ENCODE data around the gene LIN37.

The LIN37 gene

DNA sequence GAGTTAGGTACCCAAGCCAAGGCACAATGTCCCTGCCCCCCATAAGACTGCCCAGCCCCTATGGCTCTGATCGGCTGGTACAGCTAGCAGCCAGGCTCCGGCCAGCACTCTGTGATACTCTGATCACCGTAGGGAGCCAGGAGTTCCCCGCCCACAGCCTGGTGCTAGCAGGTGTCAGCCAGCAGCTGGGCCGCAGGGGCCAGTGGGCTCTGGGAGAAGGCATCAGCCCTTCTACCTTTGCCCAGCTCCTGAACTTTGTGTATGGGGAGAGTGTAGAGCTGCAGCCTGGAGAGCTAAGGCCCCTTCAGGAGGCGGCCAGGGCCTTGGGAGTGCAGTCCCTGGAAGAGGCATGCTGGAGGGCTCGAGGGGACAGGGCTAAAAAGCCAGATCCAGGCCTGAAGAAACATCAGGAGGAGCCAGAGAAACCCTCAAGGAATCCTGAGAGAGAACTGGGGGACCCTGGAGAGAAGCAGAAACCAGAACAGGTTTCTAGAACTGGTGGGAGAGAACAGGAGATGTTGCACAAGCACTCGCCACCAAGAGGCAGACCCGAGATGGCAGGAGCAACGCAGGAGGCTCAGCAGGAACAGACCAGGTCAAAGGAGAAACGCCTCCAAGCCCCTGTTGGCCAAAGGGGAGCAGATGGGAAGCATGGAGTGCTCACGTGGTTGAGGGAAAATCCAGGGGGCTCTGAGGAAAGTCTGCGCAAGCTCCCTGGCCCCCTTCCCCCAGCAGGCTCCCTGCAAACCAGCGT, 33.6 kb upstream of the LIN37 start:
- no peak overlapping the region for H3K4me3 ChIP-seq
- H3K36me3 ChIP-seq: peaks cover 0 to 5% (median 0%) of the 10 kb centered on the region in 3 donors
- H3K9me3 ChIP-seq: no peaks in the 10 kb centered on the region
- TF ChIP-seq, protein P1, sequence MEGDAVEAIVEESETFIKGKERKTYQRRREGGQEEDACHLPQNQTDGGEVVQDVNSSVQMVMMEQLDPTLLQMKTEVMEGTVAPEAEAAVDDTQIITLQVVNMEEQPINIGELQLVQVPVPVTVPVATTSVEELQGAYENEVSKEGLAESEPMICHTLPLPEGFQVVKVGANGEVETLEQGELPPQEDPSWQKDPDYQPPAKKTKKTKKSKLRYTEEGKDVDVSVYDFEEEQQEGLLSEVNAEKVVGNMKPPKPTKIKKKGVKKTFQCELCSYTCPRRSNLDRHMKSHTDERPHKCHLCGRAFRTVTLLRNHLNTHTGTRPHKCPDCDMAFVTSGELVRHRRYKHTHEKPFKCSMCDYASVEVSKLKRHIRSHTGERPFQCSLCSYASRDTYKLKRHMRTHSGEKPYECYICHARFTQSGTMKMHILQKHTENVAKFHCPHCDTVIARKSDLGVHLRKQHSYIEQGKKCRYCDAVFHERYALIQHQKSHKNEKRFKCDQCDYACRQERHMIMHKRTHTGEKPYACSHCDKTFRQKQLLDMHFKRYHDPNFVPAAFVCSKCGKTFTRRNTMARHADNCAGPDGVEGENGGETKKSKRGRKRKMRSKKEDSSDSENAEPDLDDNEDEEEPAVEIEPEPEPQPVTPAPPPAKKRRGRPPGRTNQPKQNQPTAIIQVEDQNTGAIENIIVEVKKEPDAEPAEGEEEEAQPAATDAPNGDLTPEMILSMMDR (IDR thresholded peaks at IDR 0.05): no peak
- H3K27ac ChIP-seq: no peak overlapping the region
- no peak for DNase-seq
- intact Hi-C loops (cut with DNase I; ENCODE audit: low total_unique reads): loop anchor here (5.0 to 10.0 kb wide), 3 partner anchors 43 to 590 kb away; partner anchors contain the start of genes HSPB6, PROSER3 and TMEM147
- no peaks in the 10 kb centered on the region for H3K27me3 ChIP-seq
- H3K4me1 ChIP-seq: peaks cover 0 to 29% (median 22%) of the 10 kb centered on the region in 4 donors

DNA sequence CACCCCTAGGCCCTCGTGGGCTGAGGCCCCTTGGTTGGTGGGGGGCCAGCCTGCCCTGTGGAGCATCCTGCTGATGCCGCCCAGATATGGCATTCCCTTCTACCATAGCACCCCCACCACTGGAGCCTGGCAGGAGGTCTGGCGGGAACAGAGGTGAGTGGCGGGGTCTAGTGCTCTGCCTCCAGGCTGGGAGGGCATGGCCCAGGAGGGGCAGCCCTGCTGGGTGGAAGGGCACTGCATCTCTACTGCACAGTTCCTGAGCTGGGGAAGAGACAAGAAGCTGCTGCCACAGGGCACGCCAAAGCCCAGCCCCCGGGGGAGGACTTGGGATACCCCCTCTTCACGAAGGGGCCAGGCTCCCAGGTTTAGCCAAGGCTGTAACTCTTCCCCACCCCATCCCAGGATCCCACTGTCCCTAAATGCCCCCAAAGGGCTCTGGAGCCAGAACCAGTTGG, 33.0 kb upstream of the LIN37 start:
- DNase-seq: no peak
- Histone ChIP-seq H3K4me1 (peaks cover 0 to 32% (median 24%) of the 10 kb centered on the region in 4 donors), H3K27me3 (no peaks in the 10 kb centered on the region), H3K9me3 (no peaks in the 10 kb centered on the region), H3K36me3 (peaks cover 0 to 11% (median 1%) of the 10 kb centered on the region in 3 donors), H3K4me3 (peak overlapping the region in 1 of 2 donors; percentile 64), H3K27ac (peak overlapping the region; percentile 86)
- TF ChIP-seq, protein P1 (IDR thresholded peaks at IDR 0.05): no peak
- intact Hi-C loops (cut with DNase I; ENCODE audit: low total_unique reads): loop anchor here (5.0 to 10.0 kb wide), 3 partner anchors 42 to 591 kb away; partner anchors contain the start of genes HSPB6, PROSER3 and TMEM147

DNA sequence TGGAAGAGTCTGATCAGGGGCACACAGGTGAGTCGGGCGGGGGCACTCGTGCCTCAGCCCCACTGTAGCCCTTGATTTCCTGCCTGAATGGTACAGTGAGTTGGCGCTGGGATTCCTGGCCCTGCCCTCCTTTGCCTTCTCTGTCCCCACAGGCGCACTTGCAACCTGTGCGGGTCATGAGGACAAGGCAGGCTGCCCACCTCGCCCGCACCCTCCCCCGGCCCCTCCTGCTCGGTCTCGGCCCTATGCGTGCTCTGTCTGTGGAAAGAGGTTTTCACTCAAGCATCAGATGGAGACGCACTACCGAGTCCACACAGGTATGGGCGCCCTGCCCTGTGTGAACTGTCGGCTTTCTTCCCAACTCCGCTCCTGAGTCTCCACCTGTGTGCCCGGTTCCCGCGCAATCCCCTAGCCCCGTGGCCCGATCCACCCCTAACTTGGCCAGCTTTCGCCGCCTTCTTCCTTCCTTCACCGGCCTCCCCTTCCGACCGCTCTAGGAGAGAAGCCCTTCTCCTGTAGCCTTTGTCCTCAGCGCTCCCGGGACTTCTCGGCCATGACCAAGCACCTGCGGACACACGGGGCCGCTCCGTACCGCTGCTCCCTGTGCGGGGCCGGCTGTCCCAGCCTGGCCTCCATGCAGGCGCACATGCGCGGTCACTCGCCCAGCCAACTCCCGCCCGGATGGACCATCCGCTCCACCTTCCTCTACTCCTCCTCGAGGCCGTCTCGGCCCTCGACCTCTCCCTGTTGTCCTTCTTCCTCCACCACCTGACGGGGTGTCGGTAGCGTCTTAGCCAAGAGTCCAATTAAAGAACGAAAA, 32.2 kb upstream of the LIN37 start:
- H3K36me3 ChIP-seq: peaks cover under 1 to 19% (median 9%) of the 10 kb centered on the region in 3 donors
- peak overlapping the region; percentile 64 to 95 for H3K4me3 ChIP-seq
- no peaks in the 10 kb centered on the region for H3K27me3 ChIP-seq
- H3K9me3 ChIP-seq: no peaks in the 10 kb centered on the region
- peaks cover 0 to 32% (median 24%) of the 10 kb centered on the region in 4 donors for H3K4me1 ChIP-seq
- DNase-seq: peak; percentile 42 to 82
- peak overlapping the region; percentile 86 for H3K27ac ChIP-seq
- TF ChIP-seq, protein P1 (IDR thresholded peaks at IDR 0.05): no peak
- intact Hi-C loops (cut with DNase I; ENCODE audit: low total_unique reads): loop anchor here (2.0 to 10.0 kb wide), 4 partner anchors 23 to 591 kb away; partner anchors contain the start of genes HSPB6, PROSER3 and TMEM147

DNA sequence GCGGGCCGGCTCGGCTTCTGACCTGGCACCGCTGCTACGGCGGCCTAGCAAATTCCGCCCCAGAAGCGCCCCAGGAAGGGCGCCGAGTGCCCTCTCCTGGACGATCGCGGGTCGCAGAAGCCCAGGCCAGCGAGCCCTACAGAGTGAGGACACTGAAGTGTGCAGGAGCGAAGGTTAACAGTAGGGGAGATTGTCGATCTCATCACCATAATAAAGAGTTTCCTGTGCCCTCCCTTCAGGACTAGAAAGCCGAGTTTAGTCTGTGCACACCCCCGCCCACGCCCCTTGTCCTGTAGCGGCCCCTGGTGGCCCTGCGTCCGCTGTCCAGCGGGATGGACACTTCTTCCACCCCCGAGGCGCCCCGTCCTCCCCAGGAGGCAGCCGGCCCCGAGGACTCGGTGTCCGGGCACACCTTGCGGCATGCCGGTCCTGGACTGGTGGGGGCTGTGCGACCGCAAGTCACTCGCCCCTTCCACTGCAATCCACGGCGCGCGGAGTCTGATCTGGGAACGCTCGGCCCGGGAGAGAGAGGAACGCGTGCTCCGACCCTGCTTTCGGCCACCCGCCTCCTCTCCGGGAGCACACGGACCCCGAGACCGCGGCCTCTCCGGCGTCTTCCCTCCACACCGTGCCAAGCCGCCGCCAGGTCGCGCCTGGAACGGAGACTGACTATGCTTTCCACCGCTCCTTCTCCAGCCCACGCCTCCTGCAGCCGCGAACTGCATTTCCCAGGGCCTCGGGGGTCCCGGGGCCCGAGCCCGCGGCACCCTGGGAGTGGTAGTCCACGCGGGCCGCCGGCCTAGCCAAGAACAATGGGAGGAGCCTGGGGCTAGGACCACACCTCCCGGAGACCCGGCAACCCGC, 31.3 kb upstream of the LIN37 start:
- Histone ChIP-seq H3K9me3 (no peaks in the 10 kb centered on the region), H3K27ac (peak overlapping the region; percentile 86), H3K4me3 (peak overlapping the region; percentile 64 to 95), H3K36me3 (peaks cover 9 to 27% (median 18%) of the 10 kb centered on the region in 3 donors), H3K4me1 (peaks cover 0 to 36% (median 26%) of the 10 kb centered on the region in 4 donors), H3K27me3 (no peaks in the 10 kb centered on the region)
- intact Hi-C loops (cut with DNase I; ENCODE audit: low total_unique reads): loop anchor here (2.0 to 10.0 kb wide), 4 partner anchors 24 to 592 kb away; partner anchors contain the start of genes HSPB6, PROSER3 and TMEM147
- DNase-seq: peak; percentile 96 to 98
- TF ChIP-seq, protein P1 (IDR thresholded peaks at IDR 0.05): peak; percentile 87 to 93
